Neural cell (in vitro differentiated cells): ENCODE data around the gene ARHGAP40. TPM values are rescaled to one million over a fixed set of nuclear protein-coding genes. Genes with fewer than 3 reads are reported as not detected.

Experiments
- H2AFZ ChIP-seq: fragments of 200-600, 300-800 bp; sonication (generic), shearing (Covaris generic); 2 replicates; pipeline ENCODE4 v1.6.0; 2014; ENCODE audit warnings: low read depth, mild to moderate bottlenecking, antibody characterized with exemption, low read length, moderate library complexity
- H3F3A ChIP-seq: fragments of 200-600 bp; shearing (Covaris generic); 2 replicates; pipeline ENCODE4 v1.6.1; 2016; ENCODE audit warnings: mild to moderate bottlenecking, moderate library complexity, mixed read lengths, antibody characterized with exemption, low read length; ENCODE audit not compliant: insufficient read depth, poor library complexity, severe bottlenecking
- H3K27ac ChIP-seq: fragments of 200-600, 300-800 bp; sonication (generic), shearing (Covaris generic); 2 replicates; pipeline ENCODE4 v1.5.1; 2014; ENCODE audit warnings: mild to moderate bottlenecking, low read length, moderate library complexity
- H3K27me3 ChIP-seq: fragments of 300-800, 200-600 bp; sonication (generic), shearing (Covaris generic); 2 replicates; pipeline ENCODE4 v1.6.0; 2014; ENCODE audit warnings: mild to moderate bottlenecking, low read depth, low read length, moderate library complexity; ENCODE audit not compliant: insufficient read depth
- H3K36me3 ChIP-seq: fragments of 300-800, 200-600 bp; sonication (generic), shearing (Covaris generic); 2 replicates; pipeline ENCODE4 v1.5.1; 2014; ENCODE audit warnings: mild to moderate bottlenecking, antibody characterized with exemption, low read length, moderate library complexity; ENCODE audit not compliant: insufficient read depth
- H3K4me2 ChIP-seq: fragments of 300-800, 200-600 bp; sonication (generic), shearing (Covaris generic); 2 replicates; pipeline ENCODE4 v1.6.0; 2014; ENCODE audit warnings: mild to moderate bottlenecking, low read length
- H3K4me3 ChIP-seq: fragments of 300-800, 200-600 bp; sonication (generic), shearing (Covaris generic); 2 replicates; pipeline ENCODE4 v1.5.1; 2014; ENCODE audit warnings: mild to moderate bottlenecking, low read length, moderate library complexity
- H3K79me2 ChIP-seq: fragments of 200-600 bp; shearing (Covaris generic); replicated peaks from 2 replicates; pipeline ENCODE4 v1.6.0; 2014; ENCODE audit warnings: mild to moderate bottlenecking, low read length, moderate library complexity; ENCODE audit not compliant: insufficient read depth
- H3K9ac ChIP-seq: fragments of 300-800, 200-600 bp; sonication (generic), shearing (Covaris generic); 2 replicates; pipeline ENCODE4 v1.6.1; 2016; ENCODE audit warnings: mild to moderate bottlenecking, low read length, mixed read lengths
- H3K9me2 ChIP-seq: fragments of 200-600 bp; shearing (Covaris generic); 2 replicates; pipeline ENCODE4 v1.6.1; 2016; ENCODE audit warnings: mild to moderate bottlenecking, low read length, mixed read lengths; ENCODE audit not compliant: insufficient read depth
- H3K9me3 ChIP-seq: fragments of 200-600, 300-800 bp; sonication (generic), shearing (Covaris generic); 2 replicates; pipeline ENCODE4 v1.6.1; 2016; ENCODE audit warnings: mild to moderate bottlenecking, mixed run types, low read length, moderate library complexity, mixed read lengths
- H4K20me1 ChIP-seq: fragments of 200-600 bp; shearing (Covaris generic); 2 replicates; pipeline ENCODE4 v1.6.1; 2016; ENCODE audit warnings: mild to moderate bottlenecking, mixed run types; ENCODE audit not compliant: insufficient read depth
- CTCF ChIP-seq: fragments of 450-650 bp; IDR thresholded peaks from 2 replicates; pipeline ENCODE4 v1.5.1; 2014; ENCODE audit warnings: antibody characterized with exemption, mild to moderate bottlenecking, moderate library complexity; ENCODE audit not compliant: poor library complexity, severe bottlenecking
- EP300 ChIP-seq: fragments of 450-650 bp; conservative IDR thresholded peaks from 2 replicates; pipeline ENCODE4 v1.6.1; 2014; ENCODE audit warnings: antibody characterized with exemption, mild to moderate bottlenecking, moderate library complexity; ENCODE audit not compliant: poor library complexity, severe bottlenecking
- EZH2 ChIP-seq: fragments of 200-600, 300-800 bp; shearing (Covaris generic), sonication (generic); IDR thresholded peaks from 2 replicates; pipeline ENCODE4 v1.6.1; 2014; ENCODE audit warnings: antibody characterized with exemption, low read length, borderline replicate concordance, mild to moderate bottlenecking; ENCODE audit not compliant: insufficient read depth, poor library complexity, severe bottlenecking
- MXI1 ChIP-seq: fragments of 450-650 bp; conservative IDR thresholded peaks from 2 replicates; pipeline ENCODE4 v1.6.1; 2014; ENCODE audit warnings: antibody characterized with exemption, mild to moderate bottlenecking; ENCODE audit not compliant: poor library complexity, severe bottlenecking
- POLR2AphosphoS5 ChIP-seq: IDR thresholded peaks from 2 replicates; pipeline ENCODE4 v1.6.1; 2012
- RAD21 ChIP-seq: fragments of 450-650 bp; conservative IDR thresholded peaks from 2 replicates; pipeline ENCODE4 v1.6.1; 2014; ENCODE audit warnings: antibody characterized with exemption, mild to moderate bottlenecking, moderate library complexity
- REST ChIP-seq: IDR thresholded peaks from 2 replicates; pipeline ENCODE4 v1.6.1; 2012; ENCODE audit warnings: borderline replicate concordance
- SMC3 ChIP-seq: fragments of 450-650 bp; conservative IDR thresholded peaks from 2 replicates; pipeline ENCODE4 v1.6.1; 2014; ENCODE audit warnings: antibody characterized with exemption, mild to moderate bottlenecking, moderate library complexity; ENCODE audit not compliant: poor library complexity
- TAF1 ChIP-seq: IDR thresholded peaks from 2 replicates; pipeline ENCODE4 v1.6.1; 2012; ENCODE audit warnings: low read depth
- polyA plus RNA-seq: library from polyadenylated mRNA; depleted of rRNA; stranded (reverse); fragments of >200 nt; gene quantifications from 2 replicates; pipeline ENCODE4 v1.2.3, GENCODE V29; 2014

The ARHGAP40 gene
- polyA plus RNA-seq, 1 donor from 2014 or later = 0.61 TPM

GRCh38 chr20:38558596-38559360 lies 42.8 kb upstream of the ARHGAP40 start:
- no peaks in the 10 kb centered on the region for H3F3A ChIP-seq
- no peaks in the 10 kb centered on the region for H4K20me1 ChIP-seq
- TF ChIP-seq EZH2 = no peak
- TF ChIP-seq RAD21 = no peak
- TF ChIP-seq REST = no peak
- no peak for TF ChIP-seq POLR2AphosphoS5
- no peak for TF ChIP-seq CTCF
- no peak for TF ChIP-seq SMC3
- no peak for TF ChIP-seq TAF1
- TF ChIP-seq EP300 = no peak
- no peak for TF ChIP-seq MXI1
- no peaks in the 10 kb centered on the region for H3K79me2 ChIP-seq
- H3K27ac ChIP-seq = no peak overlapping the region
- H3K36me3 ChIP-seq = peaks cover 4% of the 10 kb centered on the region
- no peak overlapping the region for H3K9ac ChIP-seq
- H3K27me3 ChIP-seq = no peaks in the 10 kb centered on the region
- H3K9me3 ChIP-seq = no peaks in the 10 kb centered on the region
- no peak overlapping the region for H3K4me3 ChIP-seq
- H3K4me2 ChIP-seq = no peak overlapping the region
- H2AFZ ChIP-seq = no peak overlapping the region
- H3K9me2 ChIP-seq = no peaks in the 10 kb centered on the region

- Histone ChIP-seq H3K27ac (no peak overlapping the region), H3F3A (no peaks in the 10 kb centered on the region), H2AFZ (no peak overlapping the region), H4K20me1 (no peaks in the 10 kb centered on the region), H3K36me3 (peaks cover 4% of the 10 kb centered on the region), H3K9me2 (no peaks in the 10 kb centered on the region), H3K27me3 (no peaks in the 10 kb centered on the region), H3K9ac (no peak overlapping the region), H3K4me3 (no peak overlapping the region), H3K4me2 (no peak overlapping the region), H3K9me3 (no peaks in the 10 kb centered on the region), H3K79me2 (no peaks in the 10 kb centered on the region)
- TF ChIP-seq EZH2 = no peak
Observed at GRCh38 chr20:38559764-38560163, 41.8 kb upstream of the ARHGAP40 start.
